Diencephalon (tissue), 1 donor: Measurements from ENCODE around the gene ATAD5. TPM values are rescaled to one million over a fixed set of nuclear protein-coding genes. Genes with fewer than 3 reads are reported as not detected.

Experiments used
- small RNA-seq: library from RNA; depleted of rRNA; stranded (forward); fragments of <200 nt; gene quantifications from one replicate; pipeline ENCODE3, GENCODE V24; 2014
- total RNA-seq: library from RNA; depleted of rRNA; stranded (reverse); fragments of >200 nt; gene quantifications from one replicate; pipeline ENCODE4 v1.2.3, GENCODE V29; 2014

Gene ATAD5, protein sequence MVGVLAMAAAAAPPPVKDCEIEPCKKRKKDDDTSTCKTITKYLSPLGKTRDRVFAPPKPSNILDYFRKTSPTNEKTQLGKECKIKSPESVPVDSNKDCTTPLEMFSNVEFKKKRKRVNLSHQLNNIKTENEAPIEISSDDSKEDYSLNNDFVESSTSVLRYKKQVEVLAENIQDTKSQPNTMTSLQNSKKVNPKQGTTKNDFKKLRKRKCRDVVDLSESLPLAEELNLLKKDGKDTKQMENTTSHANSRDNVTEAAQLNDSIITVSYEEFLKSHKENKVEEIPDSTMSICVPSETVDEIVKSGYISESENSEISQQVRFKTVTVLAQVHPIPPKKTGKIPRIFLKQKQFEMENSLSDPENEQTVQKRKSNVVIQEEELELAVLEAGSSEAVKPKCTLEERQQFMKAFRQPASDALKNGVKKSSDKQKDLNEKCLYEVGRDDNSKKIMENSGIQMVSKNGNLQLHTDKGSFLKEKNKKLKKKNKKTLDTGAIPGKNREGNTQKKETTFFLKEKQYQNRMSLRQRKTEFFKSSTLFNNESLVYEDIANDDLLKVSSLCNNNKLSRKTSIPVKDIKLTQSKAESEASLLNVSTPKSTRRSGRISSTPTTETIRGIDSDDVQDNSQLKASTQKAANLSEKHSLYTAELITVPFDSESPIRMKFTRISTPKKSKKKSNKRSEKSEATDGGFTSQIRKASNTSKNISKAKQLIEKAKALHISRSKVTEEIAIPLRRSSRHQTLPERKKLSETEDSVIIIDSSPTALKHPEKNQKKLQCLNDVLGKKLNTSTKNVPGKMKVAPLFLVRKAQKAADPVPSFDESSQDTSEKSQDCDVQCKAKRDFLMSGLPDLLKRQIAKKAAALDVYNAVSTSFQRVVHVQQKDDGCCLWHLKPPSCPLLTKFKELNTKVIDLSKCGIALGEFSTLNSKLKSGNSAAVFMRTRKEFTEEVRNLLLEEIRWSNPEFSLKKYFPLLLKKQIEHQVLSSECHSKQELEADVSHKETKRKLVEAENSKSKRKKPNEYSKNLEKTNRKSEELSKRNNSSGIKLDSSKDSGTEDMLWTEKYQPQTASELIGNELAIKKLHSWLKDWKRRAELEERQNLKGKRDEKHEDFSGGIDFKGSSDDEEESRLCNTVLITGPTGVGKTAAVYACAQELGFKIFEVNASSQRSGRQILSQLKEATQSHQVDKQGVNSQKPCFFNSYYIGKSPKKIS (N-terminal part only)
- 7.6 TPM for total RNA-seq

DNA sequence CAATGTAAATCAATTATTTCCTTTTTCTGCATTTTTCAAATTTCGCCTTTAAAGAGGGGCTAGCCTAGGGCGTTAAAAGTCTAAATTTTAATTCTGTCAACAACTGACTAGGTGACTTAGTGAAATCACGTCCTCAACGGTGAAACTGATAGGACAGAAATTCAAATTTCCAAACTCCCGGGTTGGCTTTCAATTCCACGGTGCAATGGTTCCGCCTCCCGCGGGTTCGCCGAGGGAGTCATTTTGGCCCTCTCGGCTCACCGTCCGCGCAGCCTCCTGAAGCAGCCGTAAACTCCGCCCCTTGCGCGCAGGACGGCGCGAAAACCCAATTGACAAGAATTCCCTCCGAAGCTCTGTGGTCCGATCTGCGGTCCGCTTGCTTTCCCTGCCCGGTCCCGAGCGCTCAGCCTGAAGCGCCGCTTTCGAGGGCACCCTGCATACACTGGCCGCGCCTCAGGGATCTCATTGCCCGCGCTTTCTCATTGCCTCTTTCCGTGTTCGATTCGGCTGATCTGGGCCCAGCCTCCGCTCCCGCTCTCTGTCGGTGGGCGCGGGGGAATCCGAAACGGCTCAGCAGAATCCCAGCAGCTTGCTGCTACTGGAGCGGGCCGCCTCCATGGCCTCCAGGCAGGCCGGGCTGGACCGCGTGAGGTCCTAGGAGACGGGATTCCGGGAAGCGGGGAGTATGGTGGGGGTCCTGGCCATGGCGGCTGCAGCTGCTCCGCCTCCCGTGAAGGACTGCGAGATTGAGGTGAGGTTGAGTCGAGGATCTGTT, at the start of gene ATAD5:
Gene ATAD5, plus strand, starts transcription at position 304 of the 775 bp plus-strand sequence. Its CDS starts 382 bp downstream, at position 686.

DNA sequence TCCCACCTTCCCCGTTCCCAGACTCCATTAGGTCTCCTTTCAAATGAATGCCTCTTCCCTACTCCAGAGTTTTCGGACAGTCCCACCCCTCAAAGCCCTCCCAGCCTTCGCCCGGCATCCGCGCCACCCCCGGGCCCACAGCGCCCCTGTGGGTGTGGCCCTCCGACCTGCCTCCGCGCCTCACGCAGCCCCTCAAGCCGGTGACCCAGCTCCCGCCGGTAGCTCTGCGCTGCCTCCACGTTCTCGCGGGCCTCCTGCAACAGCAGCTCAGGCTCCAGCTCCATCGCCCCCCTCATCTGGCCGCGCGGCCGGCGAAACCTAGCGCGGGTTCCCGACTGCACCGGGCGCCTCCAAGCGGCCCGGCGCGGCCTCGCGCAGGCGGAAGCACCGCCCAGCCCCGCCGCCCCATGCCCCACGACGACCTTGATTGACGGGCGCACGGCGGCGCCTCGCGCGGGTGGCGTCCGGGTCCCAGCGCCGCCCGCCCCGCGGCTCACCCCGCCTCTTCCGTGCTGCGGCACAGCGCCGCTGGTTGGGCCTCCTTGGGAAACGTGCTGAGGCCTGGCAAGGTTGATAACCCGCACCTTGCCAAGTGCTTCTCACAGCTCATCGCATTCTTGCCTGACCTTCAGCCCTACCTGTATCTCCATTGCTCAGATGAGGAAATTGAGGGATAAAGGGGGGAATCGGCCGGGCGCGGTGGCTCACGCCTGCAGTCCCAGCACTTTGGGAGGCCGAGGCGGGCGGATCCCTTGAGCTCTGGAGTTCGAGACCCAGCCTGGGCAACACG, 7.2 kb upstream of the ATAD5 start, which contains the start of gene CRLF3:
Gene CRLF3, minus strand, starts transcription at position 337 of the 790 bp plus-strand sequence. Its CDS starts 41 bp downstream, at position 296.

DNA sequence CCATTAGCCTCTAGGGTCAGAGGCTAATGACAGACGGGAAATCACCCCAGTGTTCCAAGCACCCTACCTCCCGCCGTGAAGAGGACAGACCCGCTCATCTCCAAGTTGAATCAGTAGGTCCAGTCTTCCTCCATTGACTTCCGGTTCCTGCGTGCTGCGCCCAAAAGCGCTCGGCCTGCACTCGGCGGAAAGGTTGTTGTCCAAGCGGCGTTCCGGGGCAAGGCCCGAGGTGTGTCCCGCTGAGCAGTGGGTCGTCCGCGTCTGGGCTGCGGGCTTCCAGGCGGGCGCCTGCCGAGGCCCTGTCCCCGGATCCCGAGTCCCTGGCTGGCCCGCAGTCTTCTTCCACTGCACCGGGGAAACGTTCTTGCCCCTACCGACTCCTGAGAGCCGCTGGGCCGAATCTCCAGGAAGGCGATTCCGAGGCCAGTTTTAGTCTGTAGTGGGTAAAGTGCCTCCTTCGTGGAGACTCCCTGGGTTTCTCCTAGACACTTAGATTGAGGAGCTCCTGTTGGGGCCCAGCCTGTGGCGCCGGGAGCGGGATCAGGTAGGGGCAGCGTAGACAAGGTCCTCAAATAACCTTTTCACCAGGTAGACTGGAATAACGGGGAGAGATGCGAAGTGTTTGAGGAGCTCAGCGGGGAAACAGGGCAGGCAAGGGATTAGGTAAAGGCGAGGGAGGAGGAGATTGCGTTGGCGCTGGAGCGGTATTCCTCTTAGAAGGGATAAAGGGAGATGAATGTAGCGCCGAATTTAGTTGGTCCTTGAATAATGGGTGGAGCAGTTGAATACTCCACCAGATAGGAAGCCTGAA, 74.5 kb downstream of the ATAD5 start, which contains the start of gene TEFM:
Gene TEFM, minus strand, starts transcription at position 138 of the 811 bp plus-strand sequence. Its CDS starts 40 bp downstream, at position 98.

DNA sequence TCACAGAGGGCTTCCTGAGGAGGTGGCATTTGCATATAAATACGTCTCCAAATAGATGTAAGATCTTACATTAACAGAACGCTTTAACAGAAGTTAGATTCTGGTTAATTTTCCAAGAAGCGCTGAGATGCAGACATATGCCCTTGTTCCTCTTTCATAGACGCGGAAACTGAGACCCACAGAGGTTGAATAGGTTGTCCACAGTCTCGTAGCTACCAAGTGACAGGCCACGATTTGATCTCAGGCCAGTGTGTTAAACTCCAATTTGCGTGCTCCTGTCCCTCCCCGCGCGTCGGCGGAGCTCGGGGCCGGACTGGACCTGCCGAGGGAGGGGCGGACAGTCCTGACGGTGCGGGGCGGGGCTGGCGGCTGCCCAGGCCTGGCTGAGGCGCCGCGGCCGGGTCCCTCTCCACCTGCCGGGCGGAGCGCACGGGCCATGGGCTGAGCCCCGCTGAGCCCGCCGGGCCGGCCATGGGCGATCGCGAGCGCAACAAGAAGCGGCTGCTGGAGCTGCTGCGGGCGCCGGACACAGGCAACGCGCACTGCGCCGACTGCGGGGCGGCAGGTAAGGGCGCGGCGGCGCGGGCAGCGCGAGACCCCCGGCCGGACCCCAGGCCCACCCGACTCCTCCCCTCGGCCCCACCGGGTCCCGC, 89.9 kb downstream of the ATAD5 start, which contains the start of gene ADAP2:
Gene ADAP2, plus strand, starts transcription at position 402 of the 653 bp plus-strand sequence. Its CDS starts 70 bp downstream, at position 472.

Small RNA genes lying within 50 kb of the gene (small RNA-seq; reads per million reads assigned to genes)
- gene RNU6-298P, result not detected

Other genes starting within 250 kb of the ATAD5 start
- 14.8 TPM for gene CRLF3, start 7.3 kb upstream of the ATAD5 start, total RNA-seq
- 21.5 TPM for gene TEFM, start 74.3 kb downstream of the ATAD5 start, total RNA-seq
- gene ADAP2, start 90.0 kb downstream of the ATAD5 start, total RNA-seq, result 6.5 TPM
- 3.2 TPM for gene RNF135, start 139.1 kb downstream of the ATAD5 start, total RNA-seq